GM19452 (cell line): ENCODE results near the gene UVSSA.
"Not testable (repeated sequence)": the region's sequence is repeated elsewhere in the genome, so short reads cannot be mapped to it uniquely, and the experiment has no call there.

Source experiments
- ATAC-seq: cut with Tn5 transposase; IDR thresholded peaks from one replicate; pipeline ENCODE4 v1.9.1; 2021; ENCODE audit not compliant: unreplicated experiment

UVSSA gene

DNA sequence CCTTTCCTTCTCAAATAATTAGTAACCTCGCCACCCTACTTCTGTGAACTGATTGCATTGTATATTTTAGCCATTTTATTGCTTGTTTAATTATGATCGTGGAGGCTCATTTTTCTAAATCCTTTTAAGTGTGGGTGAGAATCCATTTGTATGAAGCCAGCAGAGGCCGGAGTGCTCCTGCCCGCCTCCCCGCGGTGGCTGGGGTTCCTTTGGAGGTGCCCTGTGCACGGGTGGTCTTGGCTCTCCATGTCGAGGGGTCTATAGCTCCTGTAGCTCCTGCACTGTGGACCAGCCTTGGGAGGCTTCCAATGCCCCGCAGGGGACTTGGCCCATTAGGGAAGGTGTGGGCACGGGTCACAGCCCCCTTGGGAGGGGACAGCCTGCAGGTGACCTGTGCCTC, 15.0 kb downstream of the UVSSA start:
- ATAC-seq = no peak

DNA sequence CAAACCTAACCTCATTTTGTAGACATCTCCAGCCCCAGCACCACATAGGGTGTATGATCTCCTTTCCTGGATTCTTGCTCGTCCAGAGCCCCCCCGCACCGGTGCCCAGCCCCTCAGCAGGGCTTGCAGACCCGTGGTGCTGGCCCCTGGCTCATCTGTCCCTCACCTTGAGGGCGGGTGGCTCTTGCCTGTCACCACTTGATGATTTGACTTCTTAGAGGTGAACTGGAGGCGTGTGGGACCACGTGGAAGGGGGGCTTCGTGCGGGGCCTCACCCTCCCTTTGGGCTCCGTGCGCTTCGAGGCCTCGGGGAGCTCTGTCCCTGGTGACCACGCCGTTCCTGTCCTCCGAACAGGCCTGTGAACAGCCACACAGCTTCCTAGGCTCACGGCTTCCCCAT, 15.5 kb downstream of the UVSSA start:
- ATAC-seq = no peak

DNA sequence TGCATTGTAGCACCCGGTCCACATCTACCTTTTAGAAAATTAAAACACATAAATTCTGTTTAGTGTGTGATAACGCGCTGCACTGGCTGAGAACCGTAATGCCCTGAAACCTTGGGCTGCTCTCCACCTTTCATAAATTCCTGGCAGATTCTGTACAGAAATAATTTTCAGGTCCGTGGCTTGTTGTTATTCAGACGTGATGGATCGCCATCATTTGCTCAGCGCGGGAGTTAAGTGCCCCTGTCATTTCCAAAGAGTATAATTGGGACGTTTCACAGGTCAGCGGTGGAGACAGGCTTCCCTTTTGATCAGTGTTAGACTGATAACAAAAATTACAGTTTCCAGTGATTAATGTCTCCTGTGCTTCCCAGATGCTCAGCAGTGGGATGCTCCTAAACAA, 16.5 kb downstream of the UVSSA start:
- no peak for ATAC-seq

DNA sequence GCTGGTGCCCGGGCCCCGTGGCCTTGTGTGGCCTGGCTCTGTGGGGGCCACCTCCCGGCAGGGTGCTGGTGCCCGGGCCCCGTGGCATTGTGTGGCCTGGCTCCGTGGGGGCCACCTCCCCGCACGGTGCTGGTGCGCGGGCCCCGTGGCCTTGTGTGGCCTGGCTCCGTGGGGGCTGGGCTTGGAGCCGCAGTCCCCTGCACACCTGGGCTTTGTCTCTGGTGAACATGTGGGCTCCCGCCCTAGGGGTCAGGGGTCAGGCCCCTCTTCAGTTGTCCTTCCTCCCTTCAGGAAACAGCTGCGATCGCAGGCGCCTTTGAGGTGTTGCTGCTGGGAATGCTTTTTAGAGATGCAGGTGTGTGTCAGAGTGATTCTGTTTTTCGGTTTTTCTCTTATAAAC, 17.2 kb downstream of the UVSSA start:
- no peak for ATAC-seq

DNA sequence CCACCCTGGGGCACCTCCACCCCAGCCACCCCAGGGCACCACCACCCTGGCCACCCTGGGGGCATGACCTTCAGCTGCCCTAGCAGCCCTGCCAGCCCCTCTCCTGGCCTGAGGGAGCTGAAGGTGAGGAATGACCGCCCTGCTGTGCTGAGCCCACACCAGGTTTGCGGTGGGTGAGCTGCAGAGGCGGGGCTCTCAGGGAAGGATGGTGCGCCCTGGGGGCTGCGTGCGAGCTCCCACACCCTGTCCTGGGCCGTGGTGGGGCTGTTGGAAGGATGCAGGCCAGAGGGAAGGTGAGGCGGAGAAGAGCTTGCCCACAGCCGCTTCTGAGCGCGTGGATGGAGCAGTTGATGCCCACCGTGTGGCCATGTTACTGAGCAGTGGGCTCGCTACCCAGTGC, 17.7 kb downstream of the UVSSA start:
- ATAC-seq = no peak

DNA sequence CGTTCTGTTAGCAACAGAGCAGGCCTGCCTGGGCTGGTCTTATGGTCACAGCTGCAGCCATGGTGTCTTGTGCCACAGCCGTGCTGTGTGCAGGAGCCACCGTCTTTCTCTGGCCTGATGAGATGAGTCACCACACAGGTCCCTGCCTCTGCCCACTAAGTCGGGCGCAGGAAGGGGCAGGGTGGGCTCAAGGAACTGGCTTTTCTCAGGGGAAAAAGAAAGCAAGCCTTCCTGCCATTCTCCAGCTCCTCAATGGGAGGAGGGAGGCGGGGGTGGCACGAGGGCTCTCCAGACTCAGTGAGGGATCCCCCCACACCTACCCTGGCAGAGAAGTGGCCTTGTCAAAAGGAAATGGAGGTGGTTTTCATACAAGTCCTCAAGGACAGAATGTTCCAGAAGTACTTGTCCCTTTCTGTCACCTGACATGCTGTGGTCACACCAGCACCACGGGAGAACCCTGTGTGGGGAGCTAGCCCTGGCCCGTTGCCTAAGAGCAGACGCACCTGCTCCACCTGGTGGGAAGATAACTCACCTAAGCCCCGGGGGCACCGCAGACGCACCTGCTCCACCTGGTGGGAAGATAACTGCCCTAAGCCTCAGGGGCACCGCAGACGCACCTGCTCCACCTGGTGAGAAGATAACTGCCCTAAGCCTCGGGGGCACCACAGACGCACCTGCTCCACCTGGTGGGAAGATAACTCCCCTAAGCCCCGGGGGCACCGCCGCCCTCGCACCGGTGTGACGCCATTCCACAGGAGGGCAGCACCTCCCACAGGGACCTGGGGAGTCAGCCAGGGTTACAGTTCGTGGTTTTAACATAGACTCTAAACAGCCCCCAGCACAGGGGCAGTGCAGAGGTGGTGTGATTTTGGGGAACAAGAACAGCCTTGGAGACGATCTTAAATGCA, 18.5 kb downstream of the UVSSA start:
- ATAC-seq = no peak

DNA sequence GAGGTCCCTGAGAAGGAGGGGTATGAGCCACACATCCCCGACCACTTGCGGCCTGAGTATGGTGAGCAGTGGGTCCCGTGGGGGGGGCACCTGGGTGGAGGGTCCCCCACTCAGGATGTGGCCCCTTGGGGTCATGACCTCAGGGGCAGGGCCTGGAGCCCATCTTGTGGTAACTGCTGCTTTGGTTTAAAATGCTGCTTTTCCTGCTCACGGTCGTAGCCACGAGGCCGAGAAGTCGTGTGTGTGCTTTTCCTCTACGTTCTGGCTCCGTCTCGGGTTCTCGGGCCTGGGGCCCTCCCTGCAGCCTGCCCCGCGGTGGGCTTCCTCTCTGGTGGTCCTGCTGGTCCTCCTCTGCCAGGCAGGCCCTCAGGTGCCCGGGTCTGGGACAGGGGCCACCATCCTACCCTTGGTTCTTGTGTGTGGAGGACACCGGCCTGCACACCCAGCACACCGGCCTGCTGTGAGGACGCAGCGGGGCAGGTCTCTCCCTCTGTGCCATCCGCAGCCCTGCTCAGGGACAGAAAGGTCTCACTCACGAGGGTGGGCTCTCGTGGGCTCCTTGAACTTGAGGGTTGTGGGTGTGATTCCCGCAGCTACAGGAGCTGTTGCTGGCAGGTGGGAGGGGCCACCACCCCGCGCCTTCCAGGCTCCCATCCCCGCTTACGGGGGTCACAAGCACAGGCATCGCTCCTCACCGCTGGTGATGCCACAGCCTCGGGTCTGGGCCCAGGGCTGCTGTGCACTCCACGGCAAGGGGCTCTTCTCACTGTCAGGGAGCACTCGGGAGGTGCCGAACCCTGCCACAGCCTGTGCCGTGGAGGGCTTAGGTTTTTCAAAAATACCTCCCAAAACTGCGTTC, 19.6 kb downstream of the UVSSA start:
- ATAC-seq = no peak

DNA sequence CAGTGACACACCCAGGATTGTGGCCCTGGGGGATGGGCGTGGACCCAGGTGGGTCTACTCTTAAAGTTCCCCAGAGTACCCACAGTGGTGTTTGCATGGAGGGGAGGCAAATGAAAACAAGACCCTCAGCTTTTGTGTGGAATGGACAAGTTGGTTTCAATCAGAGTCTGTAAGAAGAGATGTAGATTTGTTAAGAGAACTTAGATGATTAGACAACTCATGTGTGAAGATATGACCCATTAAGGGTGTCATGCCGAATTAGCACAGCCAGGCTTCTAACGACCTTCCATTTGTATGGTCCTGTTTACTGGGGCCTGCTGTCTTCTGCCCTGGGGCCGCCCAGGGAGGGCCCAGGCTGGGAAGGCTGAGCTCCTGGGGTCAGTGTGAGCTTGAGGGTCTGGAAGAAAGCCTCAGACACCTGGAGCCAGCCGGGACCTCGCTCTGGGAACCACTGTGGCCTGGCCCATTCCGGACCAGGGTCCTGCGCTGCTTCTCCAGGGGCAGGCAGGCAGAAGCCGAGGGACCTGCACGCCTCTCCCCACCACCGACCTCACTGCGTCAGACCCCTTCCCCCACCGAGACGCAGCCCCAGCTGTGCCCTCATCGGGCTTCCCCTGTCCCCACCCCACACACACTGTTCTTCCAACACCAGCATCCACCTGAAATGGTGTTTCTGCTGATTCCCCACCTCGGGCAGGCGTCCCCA, 20.4 kb downstream of the UVSSA start:
- no peak for ATAC-seq

DNA sequence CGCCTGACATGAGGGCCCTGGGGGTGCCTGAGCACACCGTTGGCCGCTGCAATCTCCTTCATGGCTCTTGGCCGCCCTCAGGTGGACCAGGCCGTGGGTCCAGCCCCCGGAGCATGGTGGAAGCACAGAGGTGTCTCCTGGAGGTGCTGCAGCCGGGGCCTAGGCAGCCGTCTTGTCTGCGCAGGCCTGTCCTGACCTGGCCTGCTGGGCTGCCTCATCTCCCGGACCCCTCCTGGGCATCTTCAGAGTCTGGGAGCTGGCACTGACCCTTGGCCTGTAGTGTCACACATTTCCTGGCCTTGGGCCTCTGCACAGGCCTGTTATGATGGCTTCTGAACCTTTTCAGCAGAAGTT, 20.9 kb downstream of the UVSSA start:
- no peak for ATAC-seq

DNA sequence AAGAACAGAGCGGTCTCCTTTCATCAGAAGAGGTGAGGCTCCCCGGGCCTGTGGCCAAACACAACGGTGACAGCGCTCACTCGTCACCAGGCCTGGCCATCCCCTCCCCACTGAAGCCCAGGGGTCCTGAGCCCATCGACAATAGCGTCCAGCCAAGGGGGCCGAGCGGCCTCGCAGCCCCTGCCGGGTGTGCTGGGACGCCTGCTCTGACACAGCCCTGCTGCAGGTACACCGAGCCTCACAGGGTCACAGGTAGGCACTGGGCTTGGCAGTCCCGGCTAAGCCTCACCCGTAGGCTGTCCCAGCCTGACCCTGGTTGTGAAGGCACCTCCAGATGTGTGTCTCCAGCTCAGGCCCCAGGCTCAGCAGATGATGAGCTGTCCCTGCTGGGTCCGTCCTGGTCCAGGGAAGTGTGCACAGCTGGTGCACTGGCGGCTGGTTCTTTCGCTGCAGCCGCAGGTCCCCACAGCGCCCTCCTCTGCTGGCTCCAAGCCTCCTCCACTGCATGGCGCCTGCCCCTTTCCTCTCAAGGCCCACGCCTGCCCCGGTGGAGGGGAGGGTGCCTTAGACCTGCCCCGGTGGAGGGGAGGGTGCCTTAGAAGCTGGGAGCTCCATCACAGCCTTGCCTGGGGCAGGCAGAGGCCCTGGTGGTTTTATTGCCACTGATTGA, 21.5 kb downstream of the UVSSA start:
- no peak for ATAC-seq

DNA sequence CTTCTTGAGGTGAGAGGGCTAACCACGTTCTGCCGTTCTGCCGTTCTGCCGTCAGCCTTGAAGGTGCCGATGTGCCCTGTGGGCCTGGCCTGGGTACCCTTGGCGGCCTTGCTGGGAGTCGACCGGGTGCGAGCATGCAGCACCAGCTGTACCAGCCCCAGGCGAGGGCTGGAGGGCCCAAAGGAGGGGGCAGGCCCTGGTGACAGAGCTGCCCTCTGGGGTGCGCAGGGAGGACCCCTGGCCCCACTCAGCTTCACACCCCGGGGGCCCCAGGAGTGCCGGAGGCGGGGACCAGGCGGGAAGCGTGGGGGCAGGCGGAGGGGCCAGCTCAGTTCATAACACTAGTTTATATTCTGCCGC, 22.1 kb downstream of the UVSSA start:
- ATAC-seq = no peak

DNA sequence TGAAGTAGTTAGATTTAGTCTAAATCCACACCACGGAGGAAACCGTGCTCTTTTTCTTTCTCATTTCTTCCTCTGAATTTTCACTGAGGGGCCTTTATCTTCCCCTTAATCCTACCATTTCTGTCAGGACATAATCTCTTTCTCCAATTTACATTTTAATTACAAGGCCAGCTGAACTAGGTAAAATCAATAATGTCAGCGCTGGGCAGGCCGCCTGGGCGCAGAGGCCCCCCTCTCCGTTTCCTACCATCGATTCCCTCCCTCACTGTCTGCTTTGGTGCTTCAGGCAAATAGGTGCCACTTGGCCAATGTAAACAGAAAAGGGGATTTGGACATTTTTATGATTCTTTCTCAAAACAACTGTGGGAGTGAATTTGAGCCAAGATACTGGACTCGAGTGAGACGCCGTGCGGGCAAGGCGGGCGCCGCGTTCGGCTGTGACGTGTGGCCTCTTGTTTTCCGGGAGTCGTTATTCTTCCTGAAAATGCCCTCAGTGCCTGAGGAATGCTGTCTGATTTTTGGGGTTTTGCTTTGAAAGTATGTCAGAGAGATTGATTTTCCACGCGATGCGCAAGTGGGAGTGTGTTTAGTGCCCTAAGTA, 22.6 kb downstream of the UVSSA start:
- ATAC-seq = no peak

DNA sequence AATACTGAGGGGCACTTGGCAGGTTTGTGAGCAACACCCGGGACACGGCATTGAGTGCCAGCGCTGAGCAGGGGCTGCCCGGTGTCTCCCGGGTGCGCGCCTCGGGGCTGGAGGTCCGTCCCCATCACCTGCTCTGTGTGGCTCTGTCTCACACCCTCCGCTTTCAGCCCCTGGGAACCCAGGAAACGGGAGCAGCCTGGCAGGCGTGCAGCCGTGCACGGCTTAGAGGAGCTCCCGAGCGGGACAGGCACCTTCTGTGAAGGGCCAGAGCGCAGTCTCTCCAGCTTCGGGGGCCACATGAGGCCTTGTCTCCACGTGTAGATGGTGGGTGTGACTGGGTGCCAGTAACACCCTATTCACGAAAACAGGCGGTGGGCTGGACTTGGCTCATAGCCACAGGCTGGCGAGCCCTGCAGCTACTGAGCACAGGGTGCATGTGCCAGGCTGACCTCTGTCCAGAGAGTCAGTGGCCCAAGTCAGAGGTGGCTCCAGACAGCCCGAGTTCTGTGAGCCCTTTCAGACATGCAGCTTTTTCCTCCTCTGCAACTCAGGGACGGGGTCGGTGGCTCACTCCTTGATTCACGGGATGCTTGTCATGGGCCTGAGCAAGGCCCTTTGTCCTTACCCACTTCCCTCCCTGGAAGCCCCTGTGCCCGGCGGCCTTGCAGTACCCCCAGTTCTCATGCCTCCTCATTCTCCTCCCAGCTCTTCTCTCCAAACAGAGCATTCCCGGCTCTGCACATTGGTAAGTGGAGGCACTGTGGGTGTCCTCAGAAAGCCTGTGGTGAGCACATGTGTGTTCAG, 23.5 kb downstream of the UVSSA start:
- ATAC-seq = no peak

DNA sequence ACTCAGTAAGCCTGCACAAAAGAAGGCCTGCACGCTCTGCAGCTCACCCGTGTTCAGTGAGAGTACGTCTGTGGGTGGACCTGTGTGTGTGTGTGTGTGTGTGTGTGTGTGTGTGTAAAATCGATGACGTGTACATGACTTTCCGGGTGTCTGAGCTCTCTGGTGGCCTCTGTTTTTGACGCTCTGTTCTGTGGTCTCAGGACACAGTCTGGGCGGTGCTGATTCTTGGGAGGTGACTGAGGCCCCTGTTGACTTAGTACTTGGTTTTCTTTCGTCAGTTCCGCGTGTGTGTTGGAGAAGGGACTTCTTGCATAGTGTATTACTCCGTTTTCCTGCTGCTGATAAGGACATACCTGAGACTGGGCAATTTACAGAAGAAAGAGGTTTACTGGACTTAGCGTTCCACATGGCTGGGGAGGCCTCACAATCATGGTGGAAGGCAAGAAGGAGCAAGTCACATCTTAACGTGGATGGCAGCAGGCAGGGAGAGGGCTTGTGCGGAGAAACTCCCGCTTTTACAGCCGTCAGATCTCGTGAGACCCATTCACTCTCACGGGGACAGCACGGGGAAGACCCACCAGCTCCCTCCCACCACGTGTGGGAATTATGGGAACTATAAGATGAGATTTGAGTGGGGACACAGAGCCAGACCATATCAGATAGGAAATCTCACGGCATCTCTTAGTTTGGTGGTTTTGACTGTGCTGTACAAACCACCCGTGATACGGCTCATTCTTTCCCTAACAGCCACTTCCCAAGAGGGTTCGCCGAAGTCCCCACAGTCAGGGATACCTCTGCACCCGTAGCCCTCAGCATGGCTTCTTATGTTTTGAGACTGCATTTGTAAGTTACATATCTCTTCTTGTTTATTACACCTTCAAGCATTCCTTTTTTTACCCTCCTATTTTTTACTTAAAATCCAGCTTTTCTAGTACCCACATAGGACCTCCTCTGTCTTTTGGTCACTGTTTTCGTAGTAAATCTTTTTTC, 24.5 kb downstream of the UVSSA start:
- ATAC-seq = no peak

DNA sequence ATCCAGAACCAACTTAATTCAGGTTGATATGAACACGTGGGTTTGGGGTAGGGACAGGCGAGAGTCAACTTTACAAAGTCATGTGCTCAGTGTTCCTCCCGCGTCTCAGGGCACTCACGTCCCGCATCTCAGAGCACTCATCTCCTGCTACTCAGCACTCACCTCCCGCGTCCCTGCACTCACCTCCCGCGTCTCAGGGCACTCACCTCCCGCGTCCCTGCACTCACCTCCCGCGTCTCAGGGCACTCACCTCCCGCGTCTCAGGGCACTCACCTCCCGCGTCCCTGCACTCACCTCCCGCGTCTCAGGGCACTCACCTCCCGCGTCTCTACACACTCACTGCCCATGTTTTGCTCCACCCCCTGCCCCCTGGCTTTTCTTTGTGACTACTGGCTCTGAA, 25.6 kb downstream of the UVSSA start:
- not testable (repeated sequence) for ATAC-seq

DNA sequence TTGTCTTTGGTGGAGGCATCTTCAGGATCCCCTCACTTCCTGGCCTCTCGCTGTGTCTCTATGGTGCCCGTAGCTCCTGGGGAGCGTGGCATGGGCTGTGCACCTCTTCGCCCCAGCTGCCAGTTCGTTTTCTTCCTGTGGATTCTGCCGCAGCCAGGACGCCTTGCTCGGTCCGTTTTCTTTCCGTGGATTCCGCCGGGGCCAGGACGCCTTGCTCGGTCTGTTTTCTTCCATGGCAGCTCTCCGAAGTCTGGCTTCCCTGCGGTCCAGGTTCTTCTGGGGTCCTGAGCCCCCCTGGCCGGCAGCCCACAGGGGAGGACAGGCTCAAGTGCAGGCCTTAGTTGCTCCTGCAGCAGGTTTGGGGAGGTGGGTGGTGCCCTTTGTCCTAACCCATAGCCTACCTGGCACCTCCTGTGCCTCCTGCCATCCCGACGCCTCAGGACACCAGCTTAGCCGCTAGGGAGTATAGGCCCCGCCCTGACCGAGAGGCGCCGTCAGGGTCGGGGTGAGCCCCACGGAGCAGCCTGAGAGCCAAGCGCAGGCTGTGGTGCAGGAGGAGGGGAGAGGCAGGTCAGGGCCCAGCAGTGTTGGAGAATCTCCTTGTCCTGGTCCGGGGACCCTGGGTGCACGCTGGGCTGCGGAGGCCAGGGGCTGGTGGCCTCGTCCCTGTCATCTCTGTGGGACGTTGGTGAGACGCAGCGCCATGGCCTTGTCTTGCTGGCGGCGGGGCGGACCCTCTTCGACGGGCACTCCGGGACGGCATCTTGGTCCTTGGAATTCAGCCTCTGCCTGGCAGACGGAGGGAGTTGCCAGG, 27.1 kb downstream of the UVSSA start:
- no peak for ATAC-seq

DNA sequence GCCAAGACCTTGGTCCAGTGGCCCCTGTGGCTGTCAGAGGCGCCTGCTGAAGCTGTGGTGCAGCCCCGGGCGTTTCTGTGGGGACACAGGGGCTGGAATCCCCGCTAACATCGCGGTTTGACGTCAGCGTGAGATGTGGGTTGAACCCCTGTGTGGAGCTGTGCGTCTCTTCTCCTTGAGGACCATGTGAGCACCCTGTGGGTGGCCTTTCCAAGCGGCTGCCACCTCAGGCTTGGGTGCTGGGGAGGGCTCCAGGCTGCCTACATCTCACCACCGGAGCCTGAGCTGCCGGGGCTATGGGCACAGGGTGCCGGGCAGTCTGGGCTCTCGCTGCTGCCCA, 27.7 kb downstream of the UVSSA start:
- no peak for ATAC-seq
